Stimulated activated CD4-positive, alpha-beta T cell treated with anti-CD3 and anti-CD28 coated beads, Interleukin-1b, Interleukin-23, amount 100 ng/mL, for 24 hours (primary cell): ENCODE results near the gene PPP2R2B.

Source experiments
- DNase-seq, 4 experiments: peaks; one replicate each; pipeline ENCODE4 v3.0.0-alpha.2; 2020; ENCODE audit warnings: low read depth in 4 of 4, low spot score in 1 of 4

The PPP2R2B gene

GRCh38 chr5:146788898-146789297, 89.7 kb downstream of the PPP2R2B start:
- DNase-seq, result no peak

- no peak for DNase-seq
Observed at GRCh38 chr5:146785065-146785464, 93.5 kb downstream of the PPP2R2B start.

- DNase-seq, result no peak
Observed at GRCh38 chr5:146781157-146781556, 97.4 kb downstream of the PPP2R2B start.

GRCh38 chr5:146779211-146779869, 99.2 kb downstream of the PPP2R2B start:
- no peak for DNase-seq

GRCh38 chr5:146778795-146779194, 99.8 kb downstream of the PPP2R2B start:
- no peak for DNase-seq

- no peak for DNase-seq
Observed at GRCh38 chr5:146778261-146778660, 100.3 kb downstream of the PPP2R2B start.

GRCh38 chr5:146772881-146773466, 105.6 kb downstream of the PPP2R2B start:
- no peak for DNase-seq

GRCh38 chr5:146770980-146771379, 107.6 kb downstream of the PPP2R2B start:
- DNase-seq, result no peak

GRCh38 chr5:146770546-146770945, 108.0 kb downstream of the PPP2R2B start:
- DNase-seq, result no peak

GRCh38 chr5:146767534-146767933, 111.0 kb downstream of the PPP2R2B start:
- no peak for DNase-seq

- no peak for DNase-seq
Observed at GRCh38 chr5:146766013-146766412, 112.5 kb downstream of the PPP2R2B start.

- no peak for DNase-seq
Observed at GRCh38 chr5:146765089-146765832, 113.3 kb downstream of the PPP2R2B start.

GRCh38 chr5:146762830-146763229, 115.7 kb downstream of the PPP2R2B start:
- no peak for DNase-seq

GRCh38 chr5:146761811-146762210, 116.7 kb downstream of the PPP2R2B start:
- DNase-seq, result no peak

- no peak for DNase-seq
Observed at GRCh38 chr5:146758938-146759337, 119.6 kb downstream of the PPP2R2B start.

GRCh38 chr5:146758076-146758475, 120.5 kb downstream of the PPP2R2B start:
- no peak for DNase-seq

GRCh38 chr5:146756546-146756945, 122.0 kb downstream of the PPP2R2B start:
- DNase-seq, result no peak

- DNase-seq, result no peak
Observed at GRCh38 chr5:146755793-146756192, 122.8 kb downstream of the PPP2R2B start.

- no peak for DNase-seq
Observed at GRCh38 chr5:146754621-146755020, 123.9 kb downstream of the PPP2R2B start.

GRCh38 chr5:146753641-146754040, 124.9 kb downstream of the PPP2R2B start:
- DNase-seq, result no peak

GRCh38 chr5:146751781-146752401, 126.7 kb downstream of the PPP2R2B start:
- DNase-seq, result no peak

- no peak for DNase-seq
Observed at GRCh38 chr5:146751054-146751453, 127.5 kb downstream of the PPP2R2B start.
